Endothelial cell (in vitro differentiated cells): ENCODE measurements around the gene SLC32A1. TPM values are rescaled to one million over a fixed set of nuclear protein-coding genes. Genes with fewer than 3 reads are reported as not detected.

Experiments used
- DNase-seq: peaks from one replicate; pipeline ENCODE4 v3.0.0; 2021; ENCODE audit warnings: low spot score
- H3K27ac Mint-ChIP-seq: one replicate; pipeline ENCODE4 v1.8.0; 2021; ENCODE audit warnings: mixed read lengths, inconsistent platforms; ENCODE audit not compliant: unreplicated experiment
- H3K27me3 Mint-ChIP-seq: one replicate; pipeline ENCODE4 v1.8.0; 2021; ENCODE audit warnings: mild to moderate bottlenecking, moderate library complexity, mixed read lengths, inconsistent platforms; ENCODE audit not compliant: unreplicated experiment
- H3K36me3 Mint-ChIP-seq: one replicate; pipeline ENCODE4 v1.8.0; 2021; ENCODE audit warnings: mild to moderate bottlenecking, low read depth, mixed read lengths, inconsistent platforms; ENCODE audit not compliant: unreplicated experiment
- H3K4me1 Mint-ChIP-seq: one replicate; pipeline ENCODE4 v1.8.0; 2021; ENCODE audit warnings: mild to moderate bottlenecking, mixed read lengths, inconsistent platforms; ENCODE audit not compliant: unreplicated experiment
- H3K4me3 Mint-ChIP-seq: one replicate; pipeline ENCODE4 v1.8.0; 2021; ENCODE audit warnings: mild to moderate bottlenecking, mixed read lengths, inconsistent platforms; ENCODE audit not compliant: unreplicated experiment
- H3K9me3 Mint-ChIP-seq: one replicate; pipeline ENCODE4 v1.8.0; 2021; ENCODE audit warnings: mixed read lengths, inconsistent platforms; ENCODE audit not compliant: unreplicated experiment
- CTCF ChIP-seq: fragments of 200-600 bp; sonication (generic); IDR thresholded peaks from one replicate; pipeline ENCODE4 v1.5.0; 2021; ENCODE audit warnings: antibody characterized with exemption; ENCODE audit not compliant: unreplicated experiment
- total RNA-seq: library from RNA; stranded (reverse); fragmentation: NEBNext Ultra II Directional; extraction: Animal tissue kit (Norgen Biotek cat#: 25700); gene quantifications from one replicate; pipeline ENCODE4 v1.2.1, GENCODE V29; 2021; ENCODE audit not compliant: unreplicated experiment

The SLC32A1 gene
- total RNA-seq, 1 donor from 2014 or later, result 3.4 TPM

- Mint-ChIP-seq H3K4me1 (peaks cover 48% of the 10 kb centered on the region), H3K27ac (peak overlapping the region; percentile 79), H3K4me3 (peak overlapping the region; percentile 65), H3K9me3 (no peaks in the 10 kb centered on the region), H3K27me3 (peaks cover 42% of the 10 kb centered on the region), H3K36me3 (peaks cover 5% of the 10 kb centered on the region)
- TF ChIP-seq CTCF, result peak; percentile 100
- peak; percentile 84 for DNase-seq
Observed at GRCh38 chr20:38730989-38731737, 6.9 kb downstream of the SLC32A1 start.

GRCh38 chr20:38731738-38732113 is 7.4 kb downstream of the SLC32A1 start:
- H3K36me3 Mint-ChIP-seq, result peaks cover 4% of the 10 kb centered on the region
- H3K27me3 Mint-ChIP-seq, result peaks cover 38% of the 10 kb centered on the region
- no peaks in the 10 kb centered on the region for H3K9me3 Mint-ChIP-seq
- H3K27ac Mint-ChIP-seq, result peak overlapping the region; percentile 79
- TF ChIP-seq CTCF, result peak; percentile 49
- no peak for DNase-seq
- H3K4me3 Mint-ChIP-seq, result peak overlapping the region; percentile 65
- H3K4me1 Mint-ChIP-seq, result peaks cover 44% of the 10 kb centered on the region

- Mint-ChIP-seq H3K4me1 (peaks cover 33% of the 10 kb centered on the region), H3K27ac (no peak overlapping the region), H3K27me3 (peaks cover 25% of the 10 kb centered on the region), H3K36me3 (no peaks in the 10 kb centered on the region), H3K9me3 (no peaks in the 10 kb centered on the region), H3K4me3 (no peak overlapping the region)
- no peak for TF ChIP-seq CTCF
- no peak for DNase-seq
Observed at GRCh38 chr20:38732981-38733380, 8.7 kb downstream of the SLC32A1 start.

GRCh38 chr20:38735172-38735571 is 10.9 kb downstream of the SLC32A1 start:
- TF ChIP-seq CTCF, result no peak
- no peaks in the 10 kb centered on the region for H3K36me3 Mint-ChIP-seq
- no peak for DNase-seq
- no peaks in the 10 kb centered on the region for H3K9me3 Mint-ChIP-seq
- H3K27ac Mint-ChIP-seq, result no peak overlapping the region
- H3K27me3 Mint-ChIP-seq, result peaks cover 10% of the 10 kb centered on the region
- peaks cover 18% of the 10 kb centered on the region for H3K4me1 Mint-ChIP-seq
- no peak overlapping the region for H3K4me3 Mint-ChIP-seq

- Mint-ChIP-seq H3K9me3 (no peaks in the 10 kb centered on the region), H3K36me3 (no peaks in the 10 kb centered on the region), H3K4me3 (no peak overlapping the region), H3K4me1 (peaks cover 24% of the 10 kb centered on the region), H3K27ac (no peak overlapping the region), H3K27me3 (peaks cover 4% of the 10 kb centered on the region)
- no peak for DNase-seq
- no peak for TF ChIP-seq CTCF
Observed at GRCh38 chr20:38737887-38738286, 13.6 kb downstream of the SLC32A1 start.
